H1 (cell line): ENCODE data around the gene GPRIN3. TPM values are rescaled to one million over a fixed set of nuclear protein-coding genes. Genes with fewer than 3 reads are reported as not detected.

Experiments
- ASH2L ChIP-seq: fragments of 200-600, 300-600 bp; sonication (generic); IDR thresholded peaks from one replicate; pipeline ENCODE4 v1.7.1; 2017; ENCODE audit warnings: low read length
- CHD1 ChIP-seq: IDR thresholded peaks from 2 replicates; pipeline ENCODE4 v1.6.1; 2012; ENCODE audit warnings: low read depth, low read length, improper control_type of control experiment
- GABPA ChIP-seq: IDR thresholded peaks from 2 replicates; pipeline ENCODE4 v1.6.1; 2011; ENCODE audit warnings: mild to moderate bottlenecking, low read length, moderate library complexity, borderline replicate concordance; ENCODE audit not compliant: insufficient read depth
- MAFK ChIP-seq: IDR thresholded peaks from 2 replicates; pipeline ENCODE4 v1.6.1; 2012; ENCODE audit warnings: low read depth, mild to moderate bottlenecking, improper control_type of control experiment, low read length
- PHF8 ChIP-seq: fragments of 200-600 bp; sonication (generic); conservative IDR thresholded peaks from 2 replicates; pipeline ENCODE4 v1.7.1; 2012; ENCODE audit warnings: low read depth, mild to moderate bottlenecking, inconsistent platforms, low read length, moderate library complexity
- SIN3A ChIP-seq, 2 experiments: IDR thresholded peaks in 1 of 2; conservative IDR thresholded peaks in 1 of 2; 2 replicates each; pipeline ENCODE4 v1.6.1; 2011 to 2012; ENCODE audit warnings: low read length in 2 of 2, improper control_type of control experiment in 1 of 2, low read depth in 1 of 2, mild to moderate bottlenecking in 1 of 2
- polyA plus RNA-seq, 7 experiments: library from polyadenylated mRNA; depleted of rRNA in 3 of 7; stranded (reverse) in 5 of 7; unstranded in 2 of 7; fragments of >200 nt in 5 of 7; fragments of 200-250 nt in 2 of 7; gene quantifications; 1 replicate in 5 of 7; 2 replicates in 1 of 7; 4 replicates in 1 of 7; pipeline versions ENCODE4 v1.2.1 to v1.2.3, GENCODE V29; 2011 to 2013; ENCODE audit warnings: missing spikeins in 2 of 7, mixed read lengths in 2 of 7
- total RNA-seq: library from RNA; stranded (reverse); fragmentation: NEBNext Ultra II Directional; extraction: Animal tissue kit (Norgen Biotek cat#: 25700); gene quantifications from 2 replicates; pipeline ENCODE4 v1.2.1, GENCODE V29; 2021
- TF ChIP-seq, protein P1 (sequence below): fragments of 300-600 bp; sonication (generic); IDR thresholded peaks from 2 replicates; pipeline ENCODE4 v1.7.1; 2012; ENCODE audit warnings: low read length, moderate library complexity, mild to moderate bottlenecking, inconsistent platforms; ENCODE audit not compliant: insufficient replicate concordance
- TF ChIP-seq, protein P2 (sequence below): IDR thresholded peaks from 2 replicates; pipeline ENCODE4 v1.6.1; 2012; ENCODE audit warnings: low read length, inconsistent platforms
- TF ChIP-seq, protein P3 (sequence below): IDR thresholded peaks from 2 replicates; pipeline ENCODE4 v1.6.1; 2011; ENCODE audit warnings: low read depth, mild to moderate bottlenecking, low read length; ENCODE audit not compliant: insufficient read depth

The GPRIN3 gene
- total and polyA plus RNA-seq, 2 of the 8 experiments (the other 6 are each of a cell fraction or from before 2014, with no cell fraction given), result 0.17 to 1.4 TPM

DNA sequence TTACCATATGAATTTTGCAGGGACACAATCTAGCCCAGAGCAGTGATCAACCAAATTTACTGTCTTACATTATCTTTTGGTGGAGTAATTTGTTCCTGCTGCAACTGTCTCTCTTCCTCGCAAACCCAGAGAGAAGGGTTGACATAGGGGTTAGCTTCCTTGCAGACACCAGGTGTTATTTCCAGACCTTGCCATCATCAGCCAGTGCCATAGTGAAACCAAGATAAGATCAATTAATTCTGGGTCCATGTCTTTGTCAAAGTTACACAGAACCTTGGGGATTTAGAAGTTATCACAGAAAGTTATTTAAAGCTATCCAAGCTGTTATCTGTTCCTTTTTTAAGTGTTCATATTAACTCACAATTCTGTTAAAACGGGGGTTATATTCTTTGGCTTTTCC lies 23.6 kb upstream of the GPRIN3 start (continued):
- TF ChIP-seq, protein P1, sequence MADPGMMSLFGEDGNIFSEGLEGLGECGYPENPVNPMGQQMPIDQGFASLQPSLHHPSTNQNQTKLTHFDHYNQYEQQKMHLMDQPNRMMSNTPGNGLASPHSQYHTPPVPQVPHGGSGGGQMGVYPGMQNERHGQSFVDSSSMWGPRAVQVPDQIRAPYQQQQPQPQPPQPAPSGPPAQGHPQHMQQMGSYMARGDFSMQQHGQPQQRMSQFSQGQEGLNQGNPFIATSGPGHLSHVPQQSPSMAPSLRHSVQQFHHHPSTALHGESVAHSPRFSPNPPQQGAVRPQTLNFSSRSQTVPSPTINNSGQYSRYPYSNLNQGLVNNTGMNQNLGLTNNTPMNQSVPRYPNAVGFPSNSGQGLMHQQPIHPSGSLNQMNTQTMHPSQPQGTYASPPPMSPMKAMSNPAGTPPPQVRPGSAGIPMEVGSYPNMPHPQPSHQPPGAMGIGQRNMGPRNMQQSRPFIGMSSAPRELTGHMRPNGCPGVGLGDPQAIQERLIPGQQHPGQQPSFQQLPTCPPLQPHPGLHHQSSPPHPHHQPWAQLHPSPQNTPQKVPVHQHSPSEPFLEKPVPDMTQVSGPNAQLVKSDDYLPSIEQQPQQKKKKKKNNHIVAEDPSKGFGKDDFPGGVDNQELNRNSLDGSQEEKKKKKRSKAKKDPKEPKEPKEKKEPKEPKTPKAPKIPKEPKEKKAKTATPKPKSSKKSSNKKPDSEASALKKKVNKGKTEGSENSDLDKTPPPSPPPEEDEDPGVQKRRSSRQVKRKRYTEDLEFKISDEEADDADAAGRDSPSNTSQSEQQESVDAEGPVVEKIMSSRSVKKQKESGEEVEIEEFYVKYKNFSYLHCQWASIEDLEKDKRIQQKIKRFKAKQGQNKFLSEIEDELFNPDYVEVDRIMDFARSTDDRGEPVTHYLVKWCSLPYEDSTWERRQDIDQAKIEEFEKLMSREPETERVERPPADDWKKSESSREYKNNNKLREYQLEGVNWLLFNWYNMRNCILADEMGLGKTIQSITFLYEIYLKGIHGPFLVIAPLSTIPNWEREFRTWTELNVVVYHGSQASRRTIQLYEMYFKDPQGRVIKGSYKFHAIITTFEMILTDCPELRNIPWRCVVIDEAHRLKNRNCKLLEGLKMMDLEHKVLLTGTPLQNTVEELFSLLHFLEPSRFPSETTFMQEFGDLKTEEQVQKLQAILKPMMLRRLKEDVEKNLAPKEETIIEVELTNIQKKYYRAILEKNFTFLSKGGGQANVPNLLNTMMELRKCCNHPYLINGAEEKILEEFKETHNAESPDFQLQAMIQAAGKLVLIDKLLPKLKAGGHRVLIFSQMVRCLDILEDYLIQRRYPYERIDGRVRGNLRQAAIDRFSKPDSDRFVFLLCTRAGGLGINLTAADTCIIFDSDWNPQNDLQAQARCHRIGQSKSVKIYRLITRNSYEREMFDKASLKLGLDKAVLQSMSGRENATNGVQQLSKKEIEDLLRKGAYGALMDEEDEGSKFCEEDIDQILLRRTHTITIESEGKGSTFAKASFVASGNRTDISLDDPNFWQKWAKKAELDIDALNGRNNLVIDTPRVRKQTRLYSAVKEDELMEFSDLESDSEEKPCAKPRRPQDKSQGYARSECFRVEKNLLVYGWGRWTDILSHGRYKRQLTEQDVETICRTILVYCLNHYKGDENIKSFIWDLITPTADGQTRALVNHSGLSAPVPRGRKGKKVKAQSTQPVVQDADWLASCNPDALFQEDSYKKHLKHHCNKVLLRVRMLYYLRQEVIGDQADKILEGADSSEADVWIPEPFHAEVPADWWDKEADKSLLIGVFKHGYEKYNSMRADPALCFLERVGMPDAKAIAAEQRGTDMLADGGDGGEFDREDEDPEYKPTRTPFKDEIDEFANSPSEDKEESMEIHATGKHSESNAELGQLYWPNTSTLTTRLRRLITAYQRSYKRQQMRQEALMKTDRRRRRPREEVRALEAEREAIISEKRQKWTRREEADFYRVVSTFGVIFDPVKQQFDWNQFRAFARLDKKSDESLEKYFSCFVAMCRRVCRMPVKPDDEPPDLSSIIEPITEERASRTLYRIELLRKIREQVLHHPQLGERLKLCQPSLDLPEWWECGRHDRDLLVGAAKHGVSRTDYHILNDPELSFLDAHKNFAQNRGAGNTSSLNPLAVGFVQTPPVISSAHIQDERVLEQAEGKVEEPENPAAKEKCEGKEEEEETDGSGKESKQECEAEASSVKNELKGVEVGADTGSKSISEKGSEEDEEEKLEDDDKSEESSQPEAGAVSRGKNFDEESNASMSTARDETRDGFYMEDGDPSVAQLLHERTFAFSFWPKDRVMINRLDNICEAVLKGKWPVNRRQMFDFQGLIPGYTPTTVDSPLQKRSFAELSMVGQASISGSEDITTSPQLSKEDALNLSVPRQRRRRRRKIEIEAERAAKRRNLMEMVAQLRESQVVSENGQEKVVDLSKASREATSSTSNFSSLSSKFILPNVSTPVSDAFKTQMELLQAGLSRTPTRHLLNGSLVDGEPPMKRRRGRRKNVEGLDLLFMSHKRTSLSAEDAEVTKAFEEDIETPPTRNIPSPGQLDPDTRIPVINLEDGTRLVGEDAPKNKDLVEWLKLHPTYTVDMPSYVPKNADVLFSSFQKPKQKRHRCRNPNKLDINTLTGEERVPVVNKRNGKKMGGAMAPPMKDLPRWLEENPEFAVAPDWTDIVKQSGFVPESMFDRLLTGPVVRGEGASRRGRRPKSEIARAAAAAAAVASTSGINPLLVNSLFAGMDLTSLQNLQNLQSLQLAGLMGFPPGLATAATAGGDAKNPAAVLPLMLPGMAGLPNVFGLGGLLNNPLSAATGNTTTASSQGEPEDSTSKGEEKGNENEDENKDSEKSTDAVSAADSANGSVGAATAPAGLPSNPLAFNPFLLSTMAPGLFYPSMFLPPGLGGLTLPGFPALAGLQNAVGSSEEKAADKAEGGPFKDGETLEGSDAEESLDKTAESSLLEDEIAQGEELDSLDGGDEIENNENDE, result no peak
- no peak for TF ChIP-seq MAFK
- no peak for TF ChIP-seq SIN3A (conservative IDR thresholded peaks at IDR 0.05 in 1 of 2, IDR thresholded peaks at IDR 0.05 in 1 of 2; ENCODE audit: low read depth in 1 of 2, low read length in 2 of 2)
- TF ChIP-seq CHD1, result no peak
- TF ChIP-seq GABPA, result no peak
- TF ChIP-seq ASH2L, result no peak
- TF ChIP-seq, protein P2, sequence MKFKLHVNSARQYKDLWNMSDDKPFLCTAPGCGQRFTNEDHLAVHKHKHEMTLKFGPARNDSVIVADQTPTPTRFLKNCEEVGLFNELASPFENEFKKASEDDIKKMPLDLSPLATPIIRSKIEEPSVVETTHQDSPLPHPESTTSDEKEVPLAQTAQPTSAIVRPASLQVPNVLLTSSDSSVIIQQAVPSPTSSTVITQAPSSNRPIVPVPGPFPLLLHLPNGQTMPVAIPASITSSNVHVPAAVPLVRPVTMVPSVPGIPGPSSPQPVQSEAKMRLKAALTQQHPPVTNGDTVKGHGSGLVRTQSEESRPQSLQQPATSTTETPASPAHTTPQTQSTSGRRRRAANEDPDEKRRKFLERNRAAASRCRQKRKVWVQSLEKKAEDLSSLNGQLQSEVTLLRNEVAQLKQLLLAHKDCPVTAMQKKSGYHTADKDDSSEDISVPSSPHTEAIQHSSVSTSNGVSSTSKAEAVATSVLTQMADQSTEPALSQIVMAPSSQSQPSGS, result no peak
- TF ChIP-seq, protein P3, sequence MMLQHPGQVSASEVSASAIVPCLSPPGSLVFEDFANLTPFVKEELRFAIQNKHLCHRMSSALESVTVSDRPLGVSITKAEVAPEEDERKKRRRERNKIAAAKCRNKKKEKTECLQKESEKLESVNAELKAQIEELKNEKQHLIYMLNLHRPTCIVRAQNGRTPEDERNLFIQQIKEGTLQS, result no peak
- no peak for TF ChIP-seq PHF8
